H9 (cell line): ENCODE data around the gene FRYL. TPM values are rescaled to one million over a fixed set of nuclear protein-coding genes. Genes with fewer than 3 reads are reported as not detected.

Experiments used
- DNase-seq: peaks from one replicate; pipeline ENCODE4 v3.0.0-alpha.2; 2017
- H2AFZ ChIP-seq: one replicate; pipeline ENCODE4 v1.6.1; 2013; ENCODE audit warnings: mild to moderate bottlenecking, low read length, control low read depth, moderate library complexity
- H2AK5ac ChIP-seq: 2 replicates; pipeline ENCODE4 v1.6.1; 2013; ENCODE audit warnings: low read length, control low read depth, mixed read lengths; ENCODE audit not compliant: insufficient read length
- H2BK120ac ChIP-seq: one replicate; pipeline ENCODE4 v1.6.1; 2013; ENCODE audit warnings: low read depth, mild to moderate bottlenecking, low read length, control low read depth, inconsistent platforms; ENCODE audit not compliant: poor library complexity, severe bottlenecking
- H2BK12ac ChIP-seq: 2 replicates; pipeline ENCODE4 v1.6.1; 2013; ENCODE audit warnings: low read length, control low read depth, mixed read lengths, low read depth; ENCODE audit not compliant: insufficient read length
- H2BK15ac ChIP-seq: 2 replicates; pipeline ENCODE4 v1.6.1; 2013; ENCODE audit warnings: low read depth, low read length, control low read depth
- H2BK20ac ChIP-seq: one replicate; pipeline ENCODE4 v1.6.1; 2013; ENCODE audit warnings: low read depth, mild to moderate bottlenecking, low read length, control low read depth, inconsistent platforms; ENCODE audit not compliant: poor library complexity, severe bottlenecking
- H2BK5ac ChIP-seq: 2 replicates; pipeline ENCODE4 v1.6.1; 2013; ENCODE audit warnings: low read length, control low read depth, mixed read lengths; ENCODE audit not compliant: insufficient read length
- H3K14ac ChIP-seq: 2 replicates; pipeline ENCODE4 v1.6.1; 2013; ENCODE audit warnings: low read length, control low read depth; ENCODE audit not compliant: insufficient read depth
- H3K18ac ChIP-seq: 2 replicates; pipeline ENCODE4 v1.6.1; 2013; ENCODE audit warnings: low read depth, mild to moderate bottlenecking, mixed read lengths, low read length, control low read depth; ENCODE audit not compliant: insufficient read length
- H3K23ac ChIP-seq: 2 replicates; pipeline ENCODE4 v1.6.1; 2013; ENCODE audit warnings: low read length, control low read depth, mixed read lengths, low read depth; ENCODE audit not compliant: insufficient read length
- H3K23me2 ChIP-seq: 2 replicates; pipeline ENCODE4 v1.6.1; 2013; ENCODE audit warnings: low read depth, mild to moderate bottlenecking, mixed read lengths, low read length, control low read depth; ENCODE audit not compliant: insufficient read length, poor library complexity, severe bottlenecking
- H3K27ac ChIP-seq: 2 replicates; pipeline ENCODE4 v1.5.1; 2013; ENCODE audit warnings: low read length, control low read depth, mixed read lengths, low read depth; ENCODE audit not compliant: insufficient read length
- H3K27me3 ChIP-seq: 2 replicates; pipeline ENCODE4 v1.6.1; 2013; ENCODE audit warnings: low read length, control low read depth, inconsistent platforms; ENCODE audit not compliant: insufficient read depth
- H3K4ac ChIP-seq: 2 replicates; pipeline ENCODE4 v1.6.1; 2013; ENCODE audit warnings: low read depth, mild to moderate bottlenecking, control low read depth, inconsistent platforms, low read length, moderate library complexity
- H3K4me1 ChIP-seq: 2 replicates; pipeline ENCODE4 v1.6.1; 2013; ENCODE audit warnings: low read length, control low read depth, inconsistent platforms; ENCODE audit not compliant: insufficient read depth
- H3K4me2 ChIP-seq: 2 replicates; pipeline ENCODE4 v1.6.1; 2013; ENCODE audit warnings: low read length, control low read depth, mixed read lengths; ENCODE audit not compliant: insufficient read length, insufficient read depth
- H3K56ac ChIP-seq: 2 replicates; pipeline ENCODE4 v1.6.1; 2013; ENCODE audit warnings: low read depth, mild to moderate bottlenecking, mixed read lengths, low read length, control low read depth; ENCODE audit not compliant: insufficient read length
- H3K79me1 ChIP-seq: 2 replicates; pipeline ENCODE4 v1.6.1; 2013; ENCODE audit warnings: low read depth, mild to moderate bottlenecking, moderate library complexity, low read length, control low read depth, inconsistent platforms; ENCODE audit not compliant: insufficient read depth, poor library complexity, severe bottlenecking
- H3K79me2 ChIP-seq: 2 replicates; pipeline ENCODE4 v1.6.1; 2013; ENCODE audit warnings: low read length, control low read depth, inconsistent platforms; ENCODE audit not compliant: insufficient read depth
- H3K9ac ChIP-seq: 2 replicates; pipeline ENCODE4 v1.6.1; 2013; ENCODE audit warnings: low read length, control low read depth, mixed read lengths; ENCODE audit not compliant: insufficient read length; ENCODE audit errors: extremely low read depth
- H3K9me3 ChIP-seq: one replicate; pipeline ENCODE4 v1.6.1; 2013; ENCODE audit warnings: low read depth, low read length, inconsistent platforms; ENCODE audit not compliant: control insufficient read depth
- H3T11ph ChIP-seq: one replicate; pipeline ENCODE4 v1.6.1; 2013; ENCODE audit warnings: mild to moderate bottlenecking, low read length, control low read depth, inconsistent platforms
- H4K20me1 ChIP-seq: one replicate; pipeline ENCODE4 v1.6.1; 2013; ENCODE audit not compliant: control insufficient read depth, insufficient read length, insufficient read depth
- H4K5ac ChIP-seq: 2 replicates; pipeline ENCODE4 v1.6.1; 2013; ENCODE audit warnings: low read depth, mild to moderate bottlenecking, mixed read lengths, low read length, control low read depth; ENCODE audit not compliant: insufficient read length
- H4K8ac ChIP-seq: replicated peaks from 2 replicates; pipeline ENCODE4 v1.6.1; 2013; ENCODE audit warnings: low read length, control low read depth, mixed read lengths, low read depth; ENCODE audit not compliant: insufficient read length
- H4K91ac ChIP-seq: 2 replicates; pipeline ENCODE4 v1.6.1; 2013; ENCODE audit warnings: low read depth, mild to moderate bottlenecking, moderate library complexity, mixed read lengths, low read length, control low read depth; ENCODE audit not compliant: insufficient read length
- H3K27ac Mint-ChIP-seq, 3 experiments: 2 replicates in 2 of 3; 3 replicates in 1 of 3; pipeline ENCODE4 v1.8.0; 2020 to 2021; ENCODE audit warnings: mixed read lengths in 3 of 3, mild to moderate bottlenecking in 1 of 3, moderate library complexity in 1 of 3
- H3K27me3 Mint-ChIP-seq: 2 replicates; pipeline ENCODE4 v1.8.0; 2021; ENCODE audit warnings: low read depth, mild to moderate bottlenecking, moderate library complexity, mixed read lengths
- H3K36me3 Mint-ChIP-seq, 3 experiments: 2 replicates in 2 of 3; 3 replicates in 1 of 3; pipeline ENCODE4 v1.8.0; 2020 to 2021; ENCODE audit warnings: low read depth in 3 of 3, mixed read lengths in 3 of 3; ENCODE audit not compliant: insufficient read depth in 1 of 3
- H3K4me1 Mint-ChIP-seq, 2 experiments: 2 replicates each; pipeline ENCODE4 v1.8.0; 2020; ENCODE audit warnings: mixed read lengths in 2 of 2
- H3K4me3 Mint-ChIP-seq, 2 experiments: 2 replicates in 1 of 2; 3 replicates in 1 of 2; pipeline ENCODE4 v1.8.0; 2020 to 2021; ENCODE audit warnings: mild to moderate bottlenecking in 2 of 2, mixed read lengths in 2 of 2, moderate library complexity in 1 of 2
- H3K9me3 Mint-ChIP-seq, 2 experiments: 2 replicates in 1 of 2; 3 replicates in 1 of 2; pipeline ENCODE4 v1.8.0; 2020; ENCODE audit warnings: mild to moderate bottlenecking in 2 of 2, mixed read lengths in 2 of 2, moderate library complexity in 1 of 2
- CTCF ChIP-seq: fragments of 200-600 bp; sonication (generic); conservative IDR thresholded peaks from 3 replicates; pipeline ENCODE4 v1.8.0; 2021; ENCODE audit warnings: antibody characterized with exemption, mild to moderate bottlenecking
- WGBS: extraction: QIAGEN DNeasy Blood & Tissue Kit; methylation state at CpG from one replicate; pipeline ENCODE4 v1.1.7; 2013; ENCODE audit warnings: missing lambda C conversion rate, low lambda C conversion rate, mixed read lengths; ENCODE audit not compliant: insufficient read length; ENCODE audit errors: extremely low coverage; 5-methylcytosine and 5-hydroxymethylcytosine counted together
- total RNA-seq: library from RNA; stranded (reverse); gene quantifications from 2 replicates; pipeline ENCODE4 v1.2.1, GENCODE V29; 2021

Gene FRYL
- total RNA-seq, 1 experiment from 2014 or later: 31.5 TPM

- Mint-ChIP-seq H3K9me3 (no peaks in the 10 kb centered on the region), H3K4me3 (no peak overlapping the region), H3K36me3 (peaks cover under 1 to 4% (median 4%) of the 10 kb centered on the region in 3 experiments; a peak in 5 of 7 replicates), H3K4me1 (peaks cover 0 to 5% of the 10 kb centered on the region in 2 experiments; a peak in 2 of 4 replicates), H3K27ac (no peak overlapping the region), H3K27me3 (no peaks in the 10 kb centered on the region)
- no peak overlapping the region for H3K27ac ChIP-seq
- no peak overlapping the region for H3K14ac ChIP-seq
- H3K4me2 ChIP-seq: no peak overlapping the region
- H2AFZ ChIP-seq: no peak overlapping the region
- H4K91ac ChIP-seq: no peak overlapping the region
- no peak overlapping the region for H3K9ac ChIP-seq
- H3K4me1 ChIP-seq: no peaks in the 10 kb centered on the region
- TF ChIP-seq CTCF: no peak
- H3K27me3 ChIP-seq: no peaks in the 10 kb centered on the region
- no peak overlapping the region for H2BK5ac ChIP-seq
- no peaks in the 10 kb centered on the region for H3K79me2 ChIP-seq
- no peak overlapping the region for H2BK120ac ChIP-seq
- H4K5ac ChIP-seq: no peak overlapping the region
- no peak overlapping the region for H4K8ac ChIP-seq
- WGBS: no CpG with 5 or more reads among the region's 3 CpGs
- H3K23ac ChIP-seq: no peak overlapping the region
- no peak overlapping the region for H2BK20ac ChIP-seq
- no peak overlapping the region for H3T11ph ChIP-seq
- H4K20me1 ChIP-seq: no peaks in the 10 kb centered on the region
- H3K56ac ChIP-seq: no peak overlapping the region
- no peak overlapping the region for H3K18ac ChIP-seq
- H3K23me2 ChIP-seq: no peaks in the 10 kb centered on the region
- no peak overlapping the region for H2BK12ac ChIP-seq
- no peaks in the 10 kb centered on the region for H3K9me3 ChIP-seq
- no peaks in the 10 kb centered on the region for H3K79me1 ChIP-seq
- H2AK5ac ChIP-seq: no peak overlapping the region
- no peak overlapping the region for H3K4ac ChIP-seq
- H2BK15ac ChIP-seq: no peak overlapping the region
- DNase-seq: no peak
Observed at GRCh38 chr4:48602222-48602621, 177.9 kb downstream of the FRYL start.
